ENCODE measurements around the gene CYFIP2.

The CYFIP2 gene

DNA sequence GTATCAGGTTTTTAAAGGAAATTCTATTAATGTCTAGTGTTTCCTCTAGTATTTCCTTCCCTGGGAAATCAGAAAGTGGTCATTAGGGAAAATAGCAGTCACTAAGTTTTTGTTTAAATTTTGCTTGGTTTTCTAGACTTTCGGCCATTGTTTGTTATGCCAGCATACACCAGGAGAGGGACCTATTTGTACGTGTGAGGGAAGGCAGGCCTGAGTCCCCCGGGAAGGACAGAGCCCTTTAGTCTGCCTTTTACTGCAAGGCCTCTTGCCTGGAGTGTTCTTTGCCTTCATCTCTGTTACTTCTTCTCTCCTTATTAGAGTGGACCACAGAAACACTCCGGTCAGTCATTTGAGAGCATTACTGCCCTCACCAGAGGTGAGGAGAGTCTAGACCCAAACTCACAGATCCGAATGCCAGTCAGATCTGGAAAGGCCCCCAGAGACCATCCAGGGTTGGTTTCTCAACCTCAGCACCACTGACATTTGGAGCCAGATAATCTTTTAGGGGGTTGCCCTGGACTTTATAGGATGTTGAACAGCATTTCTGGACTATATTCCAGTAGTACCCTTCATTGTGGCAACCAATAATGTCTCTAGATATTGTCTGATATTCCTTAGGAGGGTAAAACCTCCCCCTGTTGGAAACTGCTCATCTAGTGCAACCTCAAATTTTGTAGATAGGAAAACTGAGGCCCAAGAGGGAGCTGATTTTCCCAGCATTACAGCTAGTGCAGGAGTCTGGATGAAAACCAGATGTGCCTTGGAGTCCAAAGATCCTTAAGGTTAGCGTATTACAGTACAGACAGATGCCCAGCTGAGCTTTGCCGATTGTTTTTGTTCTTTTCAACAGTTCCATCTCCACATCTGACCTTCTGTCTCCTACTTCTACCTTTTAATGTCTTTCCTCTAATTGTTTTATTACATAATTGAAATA, 101.1 kb downstream of the CYFIP2 start:
- H3K9me3 Mint-ChIP-seq = no peaks in the 10 kb centered on the region
- H3K27me3 Mint-ChIP-seq = no peaks in the 10 kb centered on the region
- H3K4me1 Mint-ChIP-seq = peaks cover 4% of the 10 kb centered on the region
- peaks cover 19% of the 10 kb centered on the region for H3K36me3 Mint-ChIP-seq
- H3K27ac Mint-ChIP-seq = peak overlapping the region; percentile 66
- H3K4me3 Mint-ChIP-seq = no peak overlapping the region

DNA sequence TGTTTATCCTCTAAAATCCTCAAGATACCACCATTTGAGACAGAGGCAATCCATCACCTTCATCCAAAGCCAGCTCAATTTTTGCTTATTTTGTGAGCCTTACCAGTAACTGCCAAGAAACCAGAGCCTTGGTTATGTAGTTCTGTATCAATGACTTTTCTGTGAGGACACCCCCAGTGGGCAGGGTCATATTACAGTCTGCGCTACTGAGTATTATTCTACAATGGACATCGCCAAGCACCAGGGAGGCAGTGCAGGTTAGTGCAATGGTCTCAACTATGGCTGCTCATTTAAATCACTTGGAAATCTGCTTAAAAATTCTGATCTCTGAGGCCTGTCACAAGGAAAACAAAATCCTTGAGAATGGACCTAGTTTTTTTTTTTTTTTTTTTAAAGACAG, 103.6 kb downstream of the CYFIP2 start:
- H3K4me1 Mint-ChIP-seq = no peaks in the 10 kb centered on the region
- no peaks in the 10 kb centered on the region for H3K9me3 Mint-ChIP-seq
- peaks cover 13% of the 10 kb centered on the region for H3K36me3 Mint-ChIP-seq
- peak overlapping the region; percentile 67 for H3K27ac Mint-ChIP-seq
- H3K27me3 Mint-ChIP-seq = no peaks in the 10 kb centered on the region
- no peak overlapping the region for H3K4me3 Mint-ChIP-seq

DNA sequence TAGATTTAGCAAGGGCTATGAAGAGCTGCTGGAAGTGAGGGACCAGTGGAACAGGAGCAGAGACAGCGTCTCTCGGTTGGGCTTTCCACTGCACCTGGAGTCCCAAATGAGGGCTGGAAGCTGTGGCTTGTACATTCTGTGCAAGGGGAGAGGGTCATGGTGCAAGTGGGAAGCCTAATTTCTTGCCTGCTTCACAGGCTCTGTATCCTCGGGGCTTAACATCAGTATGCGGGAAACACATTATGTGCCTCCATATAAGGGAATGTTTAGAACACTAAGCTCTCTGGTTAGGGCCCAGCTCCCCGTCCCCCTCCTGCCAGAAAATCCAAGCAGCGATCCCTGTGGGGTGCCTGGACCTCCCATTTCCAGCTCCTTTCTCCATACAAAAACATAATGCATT, 105.0 kb downstream of the CYFIP2 start:
- no peaks in the 10 kb centered on the region for H3K27me3 Mint-ChIP-seq
- H3K36me3 Mint-ChIP-seq = peaks cover 10% of the 10 kb centered on the region
- no peaks in the 10 kb centered on the region for H3K9me3 Mint-ChIP-seq
- no peak overlapping the region for H3K4me3 Mint-ChIP-seq
- peaks cover 2% of the 10 kb centered on the region for H3K4me1 Mint-ChIP-seq
- peak overlapping the region; percentile 77 for H3K27ac Mint-ChIP-seq

DNA sequence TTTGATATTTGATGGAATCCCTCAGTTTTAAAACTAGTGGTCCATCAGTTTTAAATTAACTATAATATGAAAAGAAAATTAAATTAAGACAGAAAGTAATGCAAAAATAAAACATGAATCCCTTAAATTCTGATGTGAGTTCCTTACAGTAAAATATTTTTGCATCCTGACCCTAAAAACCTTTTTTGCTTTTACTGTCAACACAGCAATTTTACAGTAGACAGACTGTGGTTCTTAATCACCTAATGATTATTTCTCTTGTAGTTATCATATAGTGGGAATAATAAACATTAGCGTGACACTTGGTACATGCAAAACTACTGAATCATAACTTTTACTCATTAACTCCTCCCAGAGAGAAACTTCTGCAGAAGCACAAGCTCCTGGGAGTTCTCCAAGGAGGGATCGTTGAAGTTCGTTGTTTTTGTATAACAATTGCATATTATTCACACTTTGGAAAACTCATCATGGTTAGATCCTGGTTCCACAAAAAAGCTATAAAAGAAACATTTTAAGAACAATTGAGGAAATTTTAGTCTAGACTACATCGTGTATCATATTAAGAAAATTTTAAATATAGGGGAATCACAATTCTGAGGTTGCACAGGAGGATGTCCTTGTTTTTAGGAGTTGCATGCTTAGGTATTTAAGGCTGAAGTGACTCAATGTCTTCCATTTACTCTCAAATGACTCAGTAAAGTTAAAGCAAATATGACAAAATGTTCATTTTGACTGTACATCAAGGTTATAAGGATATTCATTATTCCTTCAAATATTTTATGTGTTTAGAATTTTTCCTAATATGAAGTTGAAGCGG, 105.9 kb downstream of the CYFIP2 start:
- Mint-ChIP-seq H3K4me1 (peaks cover 9% of the 10 kb centered on the region), H3K27ac (peak overlapping the region; percentile 81), H3K27me3 (no peaks in the 10 kb centered on the region), H3K36me3 (peaks cover 14% of the 10 kb centered on the region), H3K4me3 (no peak overlapping the region), H3K9me3 (no peaks in the 10 kb centered on the region)

DNA sequence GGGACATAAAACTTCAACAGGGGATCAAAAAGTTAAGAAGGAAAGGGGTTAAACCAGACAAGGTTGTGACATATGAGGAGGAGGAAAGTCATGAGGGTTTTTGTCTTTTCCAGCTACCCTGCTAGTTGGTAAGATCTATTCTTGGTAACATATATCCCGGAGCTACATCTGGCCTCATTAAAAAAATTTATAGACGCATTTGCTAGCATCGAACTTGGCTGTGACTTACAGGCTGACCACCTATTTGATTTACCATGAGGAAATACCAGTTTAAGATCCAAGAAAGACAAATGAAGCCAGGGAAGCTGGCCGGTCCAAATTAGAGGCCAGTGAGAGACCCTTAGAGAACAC, 106.5 kb downstream of the CYFIP2 start:
- Mint-ChIP-seq H3K27ac (peak overlapping the region; percentile 81), H3K36me3 (peaks cover 19% of the 10 kb centered on the region), H3K27me3 (no peaks in the 10 kb centered on the region), H3K9me3 (no peaks in the 10 kb centered on the region), H3K4me1 (peaks cover 15% of the 10 kb centered on the region), H3K4me3 (no peak overlapping the region)

DNA sequence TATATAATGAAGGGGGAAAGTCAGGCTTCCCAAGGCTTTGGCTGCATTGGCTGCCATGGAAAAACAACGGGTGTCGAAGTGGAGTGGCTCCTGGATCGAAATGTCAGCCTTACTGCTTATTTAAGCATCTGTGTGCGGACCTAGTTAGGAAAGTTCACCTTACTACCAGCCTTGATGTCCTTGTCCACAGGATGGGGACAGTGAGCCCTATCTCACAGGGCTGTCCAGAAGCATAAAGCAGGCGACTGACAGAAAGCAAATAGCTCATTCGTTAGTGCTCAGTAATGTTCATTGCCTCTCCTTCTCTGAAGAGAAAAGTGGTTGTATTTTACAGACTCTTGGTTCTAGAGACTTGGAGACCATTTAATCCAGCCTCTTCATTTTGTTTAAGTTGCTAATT, 112.6 kb downstream of the CYFIP2 start:
- Mint-ChIP-seq H3K4me3 (no peak overlapping the region), H3K27me3 (no peaks in the 10 kb centered on the region), H3K4me1 (peaks cover 15% of the 10 kb centered on the region), H3K36me3 (peaks cover 19% of the 10 kb centered on the region), H3K9me3 (no peaks in the 10 kb centered on the region), H3K27ac (peak overlapping the region; percentile 79)

- Mint-ChIP-seq H3K4me3 (no peak overlapping the region), H3K36me3 (peaks cover 25% of the 10 kb centered on the region), H3K4me1 (peaks cover 15% of the 10 kb centered on the region), H3K9me3 (no peaks in the 10 kb centered on the region), H3K27ac (peak overlapping the region; percentile 5), H3K27me3 (no peaks in the 10 kb centered on the region)
These were observed 114.1 kb downstream of the CYFIP2 start for GRCh38 chr5:157379983-157380382.

GRCh38 chr5:157381746-157382145, 115.8 kb downstream of the CYFIP2 start:
- Mint-ChIP-seq H3K9me3 (no peaks in the 10 kb centered on the region), H3K36me3 (peaks cover 24% of the 10 kb centered on the region), H3K27ac (peak overlapping the region; percentile 63), H3K27me3 (no peaks in the 10 kb centered on the region), H3K4me3 (no peak overlapping the region), H3K4me1 (peaks cover 7% of the 10 kb centered on the region)

DNA sequence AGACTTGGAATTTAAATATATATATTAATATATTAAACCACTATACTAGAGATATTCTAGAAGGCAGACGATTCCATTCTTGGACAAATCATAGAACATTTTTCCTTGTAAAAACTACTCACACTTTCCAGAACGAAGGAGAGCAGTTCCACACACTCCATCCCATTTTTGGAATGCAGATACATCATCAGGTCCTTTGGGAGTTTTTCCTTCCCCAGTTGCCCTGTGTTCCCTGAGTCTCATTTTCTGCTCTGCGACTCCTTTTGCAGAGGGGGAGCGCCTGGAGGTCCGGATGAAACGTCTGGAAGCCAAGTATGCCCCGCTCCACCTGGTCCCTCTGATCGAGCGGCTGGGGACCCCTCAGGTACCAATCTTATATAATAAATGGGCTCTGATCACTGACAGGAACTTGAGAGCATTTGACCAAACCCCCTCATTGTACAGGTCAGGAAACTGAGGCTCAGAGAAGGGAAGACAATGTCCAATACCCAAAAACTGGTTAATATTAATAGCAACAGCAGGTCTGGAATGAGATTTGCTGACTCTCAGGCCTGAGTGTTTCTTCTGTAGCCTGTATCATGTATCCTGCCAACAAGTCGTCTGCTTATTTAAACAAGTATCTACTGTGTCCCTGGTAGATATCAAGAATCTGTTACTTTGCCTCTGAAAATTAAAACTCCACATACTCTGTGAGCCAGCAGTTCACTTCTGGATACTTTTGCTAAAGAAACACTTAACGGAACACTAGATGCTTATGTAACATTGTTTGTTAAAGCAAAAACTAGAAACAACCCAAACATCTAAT, 117.3 kb downstream of the CYFIP2 start:
- Mint-ChIP-seq H3K27ac (peak overlapping the region; percentile 86), H3K4me3 (no peak overlapping the region), H3K27me3 (no peaks in the 10 kb centered on the region), H3K4me1 (no peaks in the 10 kb centered on the region), H3K9me3 (no peaks in the 10 kb centered on the region), H3K36me3 (peaks cover 19% of the 10 kb centered on the region)

DNA sequence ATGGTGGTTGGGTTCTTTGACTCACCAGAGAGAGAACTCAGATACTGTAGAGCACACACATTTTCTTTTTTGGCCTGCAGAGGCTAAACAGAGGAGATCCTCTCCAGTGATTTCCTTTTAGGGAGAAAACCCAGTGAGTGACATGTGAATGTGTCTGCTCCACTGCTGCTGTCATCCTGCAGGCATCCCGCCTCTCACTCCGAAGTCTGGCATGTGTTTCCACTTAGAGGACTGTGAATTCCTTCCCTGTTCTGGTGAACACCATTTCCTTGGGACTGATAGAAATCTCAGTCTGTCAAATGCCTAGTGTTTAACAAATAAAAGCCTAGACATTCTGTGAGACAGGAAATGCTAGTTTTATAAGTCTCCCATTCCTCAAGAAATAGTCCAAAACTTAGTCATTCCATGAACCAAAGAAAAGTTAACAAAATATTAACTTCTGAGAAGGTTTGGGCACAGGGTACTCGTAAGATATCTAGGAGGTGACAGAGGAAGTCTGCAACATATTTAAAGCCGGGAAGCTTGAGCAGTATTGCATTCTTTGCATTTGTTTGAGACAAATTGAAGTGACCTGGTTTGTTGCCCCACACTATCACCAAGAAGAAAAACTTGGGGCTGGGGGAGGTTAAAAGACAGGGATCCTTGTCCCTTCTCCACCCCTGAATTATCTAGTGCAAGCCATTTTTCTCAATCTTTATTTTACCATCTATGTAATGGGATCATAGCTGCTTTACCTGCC, 119.2 kb downstream of the CYFIP2 start:
- Mint-ChIP-seq H3K27me3 (no peaks in the 10 kb centered on the region), H3K4me3 (no peak overlapping the region), H3K9me3 (no peaks in the 10 kb centered on the region), H3K27ac (peak overlapping the region; percentile 55), H3K4me1 (no peaks in the 10 kb centered on the region), H3K36me3 (peaks cover 21% of the 10 kb centered on the region)

GRCh38 chr5:157387041-157387563, 121.2 kb downstream of the CYFIP2 start:
- peaks cover 29% of the 10 kb centered on the region for H3K36me3 Mint-ChIP-seq
- no peaks in the 10 kb centered on the region for H3K27me3 Mint-ChIP-seq
- H3K4me1 Mint-ChIP-seq = peaks cover 9% of the 10 kb centered on the region
- no peak overlapping the region for H3K4me3 Mint-ChIP-seq
- H3K27ac Mint-ChIP-seq = no peak overlapping the region
- H3K9me3 Mint-ChIP-seq = no peaks in the 10 kb centered on the region

DNA sequence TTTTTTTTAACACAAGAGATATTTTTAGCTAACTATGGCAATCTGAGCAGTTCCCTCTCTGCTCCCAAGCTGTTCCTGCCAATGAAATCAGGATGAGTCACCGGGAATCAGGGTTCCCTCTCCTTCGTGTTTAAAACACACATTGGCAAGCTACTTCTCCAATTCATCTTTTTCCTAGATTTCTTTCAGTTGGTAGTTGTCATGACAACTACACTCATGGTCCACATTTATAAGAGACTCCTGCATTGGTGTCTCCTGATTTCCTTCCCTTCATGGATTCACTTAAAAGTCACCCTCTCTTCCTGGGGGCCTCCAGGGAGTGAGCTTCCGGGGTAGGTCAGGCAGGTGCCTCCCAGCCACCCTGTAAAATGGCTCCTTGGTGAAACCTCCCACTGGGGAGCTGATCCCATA, 121.8 kb downstream of the CYFIP2 start:
- H3K36me3 Mint-ChIP-seq = peaks cover 32% of the 10 kb centered on the region
- H3K27ac Mint-ChIP-seq = peak overlapping the region; percentile 20

DNA sequence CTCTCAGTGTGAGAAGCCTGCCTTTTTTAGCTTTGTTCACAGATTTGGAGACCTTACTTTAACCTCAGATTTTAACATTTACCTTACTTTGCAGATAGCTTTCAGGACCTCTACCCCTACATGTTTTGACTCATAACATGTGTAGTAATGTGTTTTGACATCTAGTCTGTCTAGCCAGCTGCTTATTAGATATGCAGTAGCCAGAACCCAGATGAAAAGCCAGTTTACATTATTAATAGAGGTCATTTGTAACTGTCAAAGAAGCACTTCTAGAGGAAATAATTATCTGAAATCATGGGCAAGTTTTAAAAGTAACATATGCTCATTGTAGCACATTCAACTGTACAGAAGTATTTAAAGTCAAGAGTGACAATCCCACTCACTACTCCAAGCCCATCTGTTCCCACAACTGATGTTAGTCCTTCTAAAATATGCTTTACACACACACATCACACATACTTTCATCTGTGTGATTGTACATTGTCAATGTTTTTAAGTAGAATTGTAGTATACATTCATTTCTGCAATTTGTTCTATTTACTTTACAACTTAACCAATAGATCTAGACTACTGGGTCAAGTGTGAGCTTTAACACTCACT, 122.3 kb downstream of the CYFIP2 start:
- Mint-ChIP-seq H3K4me3 (no peak overlapping the region), H3K9me3 (no peaks in the 10 kb centered on the region), H3K27ac (peak overlapping the region; percentile 20), H3K36me3 (peaks cover 36% of the 10 kb centered on the region), H3K27me3 (no peaks in the 10 kb centered on the region), H3K4me1 (peaks cover 9% of the 10 kb centered on the region)

More for the DNA sequence above, 121.8 kb downstream of the CYFIP2 start:
- Mint-ChIP-seq H3K4me3 (no peak overlapping the region), H3K4me1 (peaks cover 9% of the 10 kb centered on the region), H3K27me3 (no peaks in the 10 kb centered on the region), H3K9me3 (no peaks in the 10 kb centered on the region)

DNA sequence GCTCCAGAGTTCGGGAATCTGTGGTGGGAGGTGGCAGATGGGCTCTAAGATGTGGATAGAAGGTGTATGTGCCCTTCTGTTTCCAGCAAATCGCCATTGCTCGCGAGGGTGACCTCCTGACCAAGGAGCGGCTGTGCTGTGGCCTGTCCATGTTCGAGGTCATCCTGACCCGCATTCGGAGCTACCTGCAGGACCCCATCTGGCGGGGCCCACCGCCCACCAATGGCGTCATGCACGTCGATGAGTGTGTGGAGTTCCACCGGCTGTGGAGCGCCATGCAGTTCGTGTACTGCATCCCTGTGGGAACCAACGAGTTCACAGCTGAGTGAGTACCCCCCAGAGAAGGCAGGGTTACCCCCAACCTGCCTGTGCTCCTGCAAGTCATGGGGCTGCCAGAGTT, 123.2 kb downstream of the CYFIP2 start:
- Mint-ChIP-seq H3K36me3 (peaks cover 35% of the 10 kb centered on the region), H3K27me3 (no peaks in the 10 kb centered on the region), H3K9me3 (no peaks in the 10 kb centered on the region), H3K27ac (no peak overlapping the region), H3K4me3 (no peak overlapping the region), H3K4me1 (peaks cover 9% of the 10 kb centered on the region)
